SK-N-SH treated with all-trans-retinoic acid at 6 μM for 48 hours (cell line): ENCODE data around the gene PLA2G10.
"Not testable (repeated sequence)": the region's sequence is repeated elsewhere in the genome, so short reads cannot be mapped to it uniquely, and the experiment has no call there.

Experiments
- ARNTL ChIP-seq: fragments of 450-650 bp; formaldehyde crosslinking; IDR thresholded peaks from 2 replicates; pipeline ENCODE4 v1.5.0; 2020; ENCODE audit warnings: low read depth, mild to moderate bottlenecking, moderate library complexity, borderline replicate concordance
- CREB5 ChIP-seq: fragments of 250-450 bp; sonication (Bioruptor Pico); IDR thresholded peaks from 2 replicates; pipeline ENCODE4 v1.5.1; 2020; ENCODE audit warnings: low read depth, mild to moderate bottlenecking, moderate library complexity
- ESRRG ChIP-seq: fragments of 250-450 bp; sonication (Bioruptor Pico); IDR thresholded peaks from 2 replicates; pipeline ENCODE4 v1.6.1; 2021; ENCODE audit warnings: mild to moderate bottlenecking
- ZFP3 ChIP-seq: fragments of 250-450 bp; sonication (Bioruptor Pico); IDR thresholded peaks from 2 replicates; pipeline ENCODE4 v1.5.0; 2020; ENCODE audit warnings: mild to moderate bottlenecking, moderate library complexity

- not testable (repeated sequence) for TF ChIP-seq ARNTL, CREB5, ESRRG, ZFP3 (CRISPR knock-in tag)
Measured at GRCh38 chr16:14680396-14680795, 13.7 kb downstream of the PLA2G10 start.
